Measurements from ENCODE around the gene KRTAP5-10.
"Not testable (repeated sequence)": the region's sequence is repeated elsewhere in the genome, so short reads cannot be mapped to it uniquely, and the experiment has no call there.

KRTAP5-10 gene

GRCh38 chr11:71542879-71543777 is 22.2 kb upstream of the KRTAP5-10 start:
- DNase-seq, result no peak

GRCh38 chr11:71543866-71544265 is 21.5 kb upstream of the KRTAP5-10 start:
- no peak for DNase-seq

- DNase-seq, result no peak
Observed at GRCh38 chr11:71544525-71545214, 20.7 kb upstream of the KRTAP5-10 start.

- no peak for DNase-seq
Observed at GRCh38 chr11:71545405-71545966, 19.9 kb upstream of the KRTAP5-10 start.

GRCh38 chr11:71548120-71548519 is 17.2 kb upstream of the KRTAP5-10 start, which contains the start of gene KRTAP5-9:
Gene KRTAP5-9, plus strand, starts transcription at chr11:71548420. Its CDS starts 238 bp downstream, at chr11:71548658.
- DNase-seq, result no peak

GRCh38 chr11:71548716-71549151 is 16.6 kb upstream of the KRTAP5-10 start:
- no peak for DNase-seq

GRCh38 chr11:71551711-71552110 is 13.7 kb upstream of the KRTAP5-10 start:
- no peak for DNase-seq

GRCh38 chr11:71554996-71555395 is 10.4 kb upstream of the KRTAP5-10 start:
- no peak for DNase-seq

- DNase-seq, result peak; percentile 56
Observed at GRCh38 chr11:71555508-71555907, 9.9 kb upstream of the KRTAP5-10 start.

- DNase-seq, result no peak
Observed at GRCh38 chr11:71556018-71556417, 9.3 kb upstream of the KRTAP5-10 start.

- no peak for DNase-seq
Observed at GRCh38 chr11:71557257-71557656, 8.1 kb upstream of the KRTAP5-10 start.

GRCh38 chr11:71558996-71559395 is 6.4 kb upstream of the KRTAP5-10 start:
- no peak for DNase-seq

- DNase-seq, result no peak
Observed at GRCh38 chr11:71562120-71562519, 3.2 kb upstream of the KRTAP5-10 start.

- DNase-seq, result no peak
Observed at GRCh38 chr11:71563406-71563805, 2.0 kb upstream of the KRTAP5-10 start.

GRCh38 chr11:71564430-71564829 is 933 bp upstream of the KRTAP5-10 start:
- DNase-seq, result no peak

- no peak for DNase-seq
Observed at GRCh38 chr11:71566081-71566620, 788 bp downstream of the KRTAP5-10 start.

- DNase-seq, result not testable (repeated sequence)
Observed at GRCh38 chr11:71566626-71567599, 1.6 kb downstream of the KRTAP5-10 start.

GRCh38 chr11:71567633-71568032 is 2.3 kb downstream of the KRTAP5-10 start:
- DNase-seq, result not testable (repeated sequence)

- DNase-seq, result no peak
Observed at GRCh38 chr11:71568704-71569349, 3.5 kb downstream of the KRTAP5-10 start.

- DNase-seq, result not testable (repeated sequence)
Observed at GRCh38 chr11:71571101-71571850, 5.9 kb downstream of the KRTAP5-10 start.

- no peak for DNase-seq
Observed at GRCh38 chr11:71572811-71573210, 7.4 kb downstream of the KRTAP5-10 start.

Measured in activated effector memory CD4-positive, alpha-beta T cell treated with anti-CD3 and anti-CD28 coated beads, Interleukin-2, amount 50 U/mL, for 16 hours (primary cell).